GM19240 (cell line): ENCODE data around the gene RABAC1.
"Not testable (repeated sequence)": the region's sequence is repeated elsewhere in the genome, so short reads cannot be mapped to it uniquely, and the experiment has no call there.

Experiments used
- DNase-seq: peaks from one replicate; pipeline ENCODE4 v3.0.0; 2011; ENCODE audit warnings: low spot score; ENCODE audit not compliant: insufficient read length

Gene RABAC1

GRCh38 chr19:41915776-41916414 is 43.2 kb downstream of the RABAC1 start:
- DNase-seq = no peak

GRCh38 chr19:41915021-41915775 is 43.9 kb downstream of the RABAC1 start:
- no peak for DNase-seq

GRCh38 chr19:41914424-41914834 is 44.7 kb downstream of the RABAC1 start:
- DNase-seq = not testable (repeated sequence)

GRCh38 chr19:41913538-41914423 is 45.3 kb downstream of the RABAC1 start:
- DNase-seq = no peak

GRCh38 chr19:41912899-41913537 is 46.1 kb downstream of the RABAC1 start:
- no peak for DNase-seq

GRCh38 chr19:41911889-41912731 is 47.0 kb downstream of the RABAC1 start:
- no peak for DNase-seq

GRCh38 chr19:41910992-41911888 is 47.9 kb downstream of the RABAC1 start:
- no peak for DNase-seq

- no peak for DNase-seq
Measured at GRCh38 chr19:41910240-41910991, 48.7 kb downstream of the RABAC1 start.

- no peak for DNase-seq
Measured at GRCh38 chr19:41909706-41910105, 49.4 kb downstream of the RABAC1 start.

GRCh38 chr19:41908724-41909464 is 50.2 kb downstream of the RABAC1 start:
- DNase-seq = no peak

- no peak for DNase-seq
Measured at GRCh38 chr19:41907994-41908615, 51.0 kb downstream of the RABAC1 start.

- no peak for DNase-seq
Measured at GRCh38 chr19:41906916-41907680, 52.0 kb downstream of the RABAC1 start.
